HEK293 (cell line): ENCODE data around the gene PITPNM3.

Source experiments
- CTCF ChIA-PET: fragments of 350-600 bp; formaldehyde crosslinking; extraction: SDS; loops from one replicate; lab custom pipeline; 2021; ENCODE audit warnings: antibody characterized with exemption; lab: Yijun Ruan, JAX
- POLR2A ChIA-PET: fragments of 300-600 bp; formaldehyde crosslinking; extraction: SDS; loops from one replicate; lab custom pipeline; 2020; ENCODE audit warnings: antibody characterized with exemption, inconsistent platforms; lab: Yijun Ruan, JAX
- H3K27ac ChIP-seq: fragments of 200-500 bp; sonication (Bioruptor generic); 2 replicates; pipeline ENCODE4 v1.5.1; 2014; ENCODE audit warnings: low read depth, low read length, control low read depth, inconsistent platforms; ENCODE audit errors: extremely low read depth
- H3K36me3 ChIP-seq, 2 experiments: fragments of 200-500 bp in 1 of 2; sonication (Bioruptor generic) in 1 of 2; 1 replicate in 1 of 2; 2 replicates in 1 of 2; pipeline ENCODE4 v1.5.1; 2014 to 2017; ENCODE audit warnings: inconsistent platforms in 2 of 2, low read length in 2 of 2; ENCODE audit not compliant: control insufficient read depth in 2 of 2, insufficient read depth in 1 of 2
- H3K4me1 ChIP-seq: fragments of 200-500 bp; sonication (Bioruptor generic); 2 replicates; pipeline ENCODE4 v1.5.1; 2014; ENCODE audit warnings: mild to moderate bottlenecking, low read length, inconsistent platforms; ENCODE audit not compliant: control insufficient read depth, insufficient read depth
- H3K4me3 ChIP-seq: 2 replicates; pipeline ENCODE4 v1.5.1; 2011; ENCODE audit warnings: low read depth, mild to moderate bottlenecking, control low read depth, low read length, moderate library complexity
- H3K9me3 ChIP-seq: fragments of 200-500 bp; sonication (Bioruptor generic); 2 replicates; pipeline ENCODE4 v1.5.1; 2014; ENCODE audit warnings: low read depth, low read length, inconsistent platforms; ENCODE audit not compliant: control insufficient read depth, insufficient read depth
- BCL11A ChIP-seq: fragments of 450-650 bp; formaldehyde crosslinking; IDR thresholded peaks from 2 replicates; pipeline ENCODE4 v1.5.1; 2016; ENCODE audit warnings: low read depth, missing biosample characterization, missing genetic modification characterization
- GLIS2 ChIP-seq: fragments of 450-650 bp; formaldehyde crosslinking; IDR thresholded peaks from 2 replicates; pipeline ENCODE4 v1.5.1; 2016; ENCODE audit warnings: missing biosample characterization, missing genetic modification characterization
- KLF7 ChIP-seq: fragments of 450-650 bp; formaldehyde crosslinking; IDR thresholded peaks from 2 replicates; pipeline ENCODE4 v1.5.1; 2016; ENCODE audit warnings: missing biosample characterization, missing genetic modification characterization, borderline replicate concordance
- TRIM28 ChIP-seq: IDR thresholded peaks from 2 replicates; pipeline ENCODE4 v1.6.1; 2011; ENCODE audit warnings: low read length, control low read depth, borderline replicate concordance
- ZNF138 ChIP-seq: fragments of 450-650 bp; formaldehyde crosslinking; IDR thresholded peaks from 2 replicates; pipeline ENCODE4 v1.5.1; 2016; ENCODE audit warnings: missing biosample characterization, missing genetic modification characterization, borderline replicate concordance
- ZNF175 ChIP-seq: fragments of 450-650 bp; formaldehyde crosslinking; IDR thresholded peaks from 2 replicates; pipeline ENCODE4 v1.5.1; 2016; ENCODE audit warnings: missing biosample characterization, missing genetic modification characterization
- ZNF184 ChIP-seq: fragments of 450-650 bp; IDR thresholded peaks from 2 replicates; pipeline ENCODE4 v1.5.1; 2018; ENCODE audit warnings: missing biosample characterization, mild to moderate bottlenecking, missing genetic modification characterization
- ZNF510 ChIP-seq: fragments of 450-650 bp; formaldehyde crosslinking; IDR thresholded peaks from 2 replicates; pipeline ENCODE4 v1.5.1; 2018; ENCODE audit warnings: mild to moderate bottlenecking, missing genetic modification characterization, missing biosample characterization; ENCODE audit not compliant: insufficient replicate concordance
- ZNF521 ChIP-seq: fragments of 450-650 bp; formaldehyde crosslinking; IDR thresholded peaks from 2 replicates; pipeline ENCODE4 v1.5.1; 2017; ENCODE audit warnings: missing biosample characterization, mild to moderate bottlenecking, missing genetic modification characterization
- ZNF658 ChIP-seq: fragments of 450-650 bp; formaldehyde crosslinking; IDR thresholded peaks from 2 replicates; pipeline ENCODE4; 2016; ENCODE audit warnings: missing biosample characterization, missing genetic modification characterization
- ZNF677 ChIP-seq: fragments of 450-650 bp; IDR thresholded peaks from 2 replicates; pipeline ENCODE4 v1.5.0; 2018; ENCODE audit warnings: missing biosample characterization, mild to moderate bottlenecking, missing genetic modification characterization, moderate library complexity
- TF ChIP-seq, protein P1 (sequence below): fragments of 450-650 bp; formaldehyde crosslinking; conservative IDR thresholded peaks from 2 replicates; pipeline ENCODE4 v1.5.1; 2016; ENCODE audit warnings: low read depth, missing biosample characterization, missing genetic modification characterization

PITPNM3 gene

GRCh38 chr17:6460531-6461161 lies 95.7 kb downstream of the PITPNM3 start (continued):
- TF ChIP-seq, protein P1, sequence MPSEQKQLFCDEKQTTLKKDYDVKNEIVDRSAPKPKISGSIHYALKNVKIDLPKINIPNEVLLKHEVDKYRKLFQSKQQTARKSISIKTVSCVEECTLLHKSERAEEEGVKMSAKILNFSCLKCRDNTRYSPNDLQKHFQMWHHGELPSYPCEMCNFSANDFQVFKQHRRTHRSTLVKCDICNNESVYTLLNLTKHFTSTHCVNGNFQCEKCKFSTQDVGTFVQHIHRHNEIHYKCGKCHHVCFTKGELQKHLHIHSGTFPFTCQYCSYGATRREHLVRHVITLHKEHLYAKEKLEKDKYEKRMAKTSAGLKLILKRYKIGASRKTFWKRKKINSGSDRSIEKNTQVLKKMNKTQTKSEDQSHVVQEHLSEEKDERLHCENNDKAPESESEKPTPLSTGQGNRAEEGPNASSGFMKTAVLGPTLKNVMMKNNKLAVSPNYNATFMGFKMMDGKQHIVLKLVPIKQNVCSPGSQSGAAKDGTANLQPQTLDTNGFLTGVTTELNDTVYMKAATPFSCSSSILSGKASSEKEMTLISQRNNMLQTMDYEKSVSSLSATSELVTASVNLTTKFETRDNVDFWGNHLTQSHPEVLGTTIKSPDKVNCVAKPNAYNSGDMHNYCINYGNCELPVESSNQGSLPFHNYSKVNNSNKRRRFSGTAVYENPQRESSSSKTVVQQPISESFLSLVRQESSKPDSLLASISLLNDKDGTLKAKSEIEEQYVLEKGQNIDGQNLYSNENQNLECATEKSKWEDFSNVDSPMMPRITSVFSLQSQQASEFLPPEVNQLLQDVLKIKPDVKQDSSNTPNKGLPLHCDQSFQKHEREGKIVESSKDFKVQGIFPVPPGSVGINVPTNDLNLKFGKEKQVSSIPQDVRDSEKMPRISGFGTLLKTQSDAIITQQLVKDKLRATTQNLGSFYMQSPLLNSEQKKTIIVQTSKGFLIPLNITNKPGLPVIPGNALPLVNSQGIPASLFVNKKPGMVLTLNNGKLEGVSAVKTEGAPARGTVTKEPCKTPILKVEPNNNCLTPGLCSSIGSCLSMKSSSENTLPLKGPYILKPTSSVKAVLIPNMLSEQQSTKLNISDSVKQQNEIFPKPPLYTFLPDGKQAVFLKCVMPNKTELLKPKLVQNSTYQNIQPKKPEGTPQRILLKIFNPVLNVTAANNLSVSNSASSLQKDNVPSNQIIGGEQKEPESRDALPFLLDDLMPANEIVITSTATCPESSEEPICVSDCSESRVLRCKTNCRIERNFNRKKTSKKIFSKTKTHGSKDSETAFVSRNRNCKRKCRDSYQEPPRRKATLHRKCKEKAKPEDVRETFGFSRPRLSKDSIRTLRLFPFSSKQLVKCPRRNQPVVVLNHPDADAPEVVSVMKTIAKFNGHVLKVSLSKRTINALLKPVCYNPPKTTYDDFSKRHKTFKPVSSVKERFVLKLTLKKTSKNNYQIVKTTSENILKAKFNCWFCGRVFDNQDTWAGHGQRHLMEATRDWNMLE (tag by site-specific recombination) = no peak
- TF ChIP-seq ZNF175 (tag by site-specific recombination) (no peak), GLIS2 (tag by site-specific recombination) (no peak), BCL11A (no peak)

GRCh38 chr17:6458460-6458950 lies 97.8 kb downstream of the PITPNM3 start:
- Histone ChIP-seq H3K4me1 (no peaks in the 10 kb centered on the region), H3K9me3 (no peaks in the 10 kb centered on the region), H3K4me3 (no peak overlapping the region), H3K36me3 (no peaks in the 10 kb centered on the region), H3K27ac (no peak overlapping the region)
- POLR2A ChIA-PET = interaction anchor here (0.7 kb wide), 1 partner anchor 829 kb away, joined by 6 read pairs; no protein-coding TSS in a partner anchor
- CTCF ChIA-PET = interaction anchor here (1.1 to 1.2 kb wide), 2 partner anchors 14 to 26 kb away, joined by 3 to 4 read pairs; no protein-coding TSS in a partner anchor
- TF ChIP-seq ZNF184 (tag by site-specific recombination) = no peak
- no peak for TF ChIP-seq ZNF677 (tag by site-specific recombination)
- no peak for TF ChIP-seq ZNF521 (tag by site-specific recombination)
- TF ChIP-seq KLF7 = no peak
- TF ChIP-seq TRIM28 = no peak
- TF ChIP-seq ZNF138 (tag by site-specific recombination) = no peak
- TF ChIP-seq ZNF658 = no peak
- TF ChIP-seq, protein P1 (tag by site-specific recombination) = no peak
- TF ChIP-seq ZNF510 (tag by site-specific recombination) = no peak
